Measurements from ENCODE around the gene STAM2. TPM values are rescaled to one million over a fixed set of nuclear protein-coding genes. Genes with fewer than 3 reads are reported as not detected.
"Not testable (repeated sequence)": the region's sequence is repeated elsewhere in the genome, so short reads cannot be mapped to it uniquely, and the experiment has no call there.

Gene STAM2
- total RNA-seq, 4 donors from 2014 or later, result 18.8 to 37.0 (median 33.9) TPM

- Histone ChIP-seq H3K9me3 (no peaks in the 10 kb centered on the region), H3K4me3 (no peak overlapping the region), H3K4me1 (peaks cover 0 to 32% (median 9%) of the 10 kb centered on the region in 3 donors), H3K27ac (no peak overlapping the region), H3K36me3 (no peaks in the 10 kb centered on the region), H3K27me3 (peaks cover 0 to 2% (median 0%) of the 10 kb centered on the region in 4 donors)
- whole genome bisulfite sequencing, 2 donors, result 84 to 86% methylated on average over 2 of the region's 2 CpGs
- no peak for TF ChIP-seq POLR2A (IDR thresholded peaks at IDR 0.05)
- TF ChIP-seq CTCF (IDR thresholded peaks at IDR 0.05), result no peak
- intact Hi-C loops (cut with DNase I), result no loop called here
- DNase-seq, result no peak
Observed at GRCh38 chr2:152092095-152092494, 83.5 kb downstream of the STAM2 start.

- DNase-seq; H3K9me3 ChIP-seq; intact Hi-C loops (cut with DNase I); H3K27me3 ChIP-seq; H3K27ac ChIP-seq; H3K36me3 ChIP-seq; H3K4me3 ChIP-seq: not testable (repeated sequence)
- H3K4me1 ChIP-seq, result peaks cover 0 to 20% (median 9%) of the 10 kb centered on the region in 3 donors
- 90 to 93% methylated on average over 4 of the region's 4 CpGs for WGBS, 2 donors
Observed at GRCh38 chr2:152090726-152091125, 84.8 kb downstream of the STAM2 start.

- no peak overlapping the region for H3K27ac ChIP-seq
- intact Hi-C loops (cut with DNase I), result no loop called here
- TF ChIP-seq CTCF (IDR thresholded peaks at IDR 0.05), result no peak
- no peak for TF ChIP-seq POLR2A (IDR thresholded peaks at IDR 0.05)
- no peaks in the 10 kb centered on the region for H3K9me3 ChIP-seq
- H3K36me3 ChIP-seq, result no peaks in the 10 kb centered on the region
- 31 to 50% methylated on average over 2 of the region's 2 CpGs for WGBS, 2 donors
- H3K27me3 ChIP-seq, result no peaks in the 10 kb centered on the region
- H3K4me1 ChIP-seq, result peaks cover 0 to 19% (median 9%) of the 10 kb centered on the region in 3 donors
- no peak for DNase-seq
- H3K4me3 ChIP-seq, result no peak overlapping the region
Observed at GRCh38 chr2:152089238-152089637, 86.3 kb downstream of the STAM2 start.

- intact Hi-C loops (cut with DNase I), result no loop called here
Observed at GRCh38 chr2:152088006-152088405, 87.6 kb downstream of the STAM2 start.

GRCh38 chr2:152086231-152086630 is 89.3 kb downstream of the STAM2 start:
- Histone ChIP-seq H3K9me3 (no peaks in the 10 kb centered on the region), H3K27me3 (no peaks in the 10 kb centered on the region), H3K4me3 (no peak overlapping the region), H3K36me3 (no peaks in the 10 kb centered on the region), H3K27ac (no peak overlapping the region), H3K4me1 (peaks cover 0 to 11% (median 9%) of the 10 kb centered on the region in 3 donors)
- intact Hi-C loops (cut with DNase I), result no loop called here
- DNase-seq, result no peak
- TF ChIP-seq POLR2A (IDR thresholded peaks at IDR 0.05) (no peak), CTCF (IDR thresholded peaks at IDR 0.05) (no peak)
- WGBS, 2 donors, result 93 to 100% methylated on average over 2 of the region's 2 CpGs

More at GRCh38 chr2:152088006-152088405, 87.6 kb downstream of the STAM2 start:
- TF ChIP-seq CTCF (IDR thresholded peaks at IDR 0.05) (no peak), POLR2A (IDR thresholded peaks at IDR 0.05) (no peak)
- H3K9me3 ChIP-seq, result no peaks in the 10 kb centered on the region
- no peaks in the 10 kb centered on the region for H3K36me3 ChIP-seq
- 76 to 81% methylated on average over 3 of the region's 3 CpGs for WGBS, 2 donors
- no peak overlapping the region for H3K4me3 ChIP-seq
- H3K4me1 ChIP-seq, result peaks cover 0 to 11% (median 9%) of the 10 kb centered on the region in 3 donors
- H3K27me3 ChIP-seq, result no peaks in the 10 kb centered on the region
- DNase-seq, result no peak
- H3K27ac ChIP-seq, result no peak overlapping the region

GRCh38 chr2:152084076-152084475 is 91.5 kb downstream of the STAM2 start:
- no peaks in the 10 kb centered on the region for H3K36me3 ChIP-seq
- no peak for TF ChIP-seq CTCF (IDR thresholded peaks at IDR 0.05)
- no peak for TF ChIP-seq POLR2A (IDR thresholded peaks at IDR 0.05)
- no peak overlapping the region for H3K27ac ChIP-seq
- 78 to 79% methylated on average over 6 of the region's 6 CpGs for WGBS, 2 donors
- H3K4me1 ChIP-seq, result peaks cover 0 to 3% (median under 1%) of the 10 kb centered on the region in 3 donors
- H3K9me3 ChIP-seq, result no peaks in the 10 kb centered on the region
- H3K27me3 ChIP-seq, result no peaks in the 10 kb centered on the region
- intact Hi-C loops (cut with DNase I), result no loop called here
- H3K4me3 ChIP-seq, result no peak overlapping the region
- no peak for DNase-seq

Measured in esophagus squamous epithelium (tissue), 5 donors.